GM12864 (cell line): ENCODE measurements around the gene MEF2A.

Experiments used
- DNase-seq: peaks from one replicate; pipeline ENCODE4 v3.0.0-alpha.2; 2011; ENCODE audit warnings: low read depth
- H3K4me3 ChIP-seq: 2 replicates; pipeline ENCODE4 v1.5.1; 2011; ENCODE audit warnings: mild to moderate bottlenecking, low read depth, low read length, control low read depth
- CTCF ChIP-seq: IDR thresholded peaks from 2 replicates; pipeline ENCODE4 v1.5.1; 2011; ENCODE audit warnings: low read depth, mild to moderate bottlenecking, moderate library complexity, low read length, control low read depth, inconsistent platforms; ENCODE audit errors: missing control alignments

Gene MEF2A

GRCh38 chr15:99686290-99686689 is 120.5 kb downstream of the MEF2A start:
- H3K4me3 ChIP-seq, result no peak overlapping the region
- no peak for TF ChIP-seq CTCF
- DNase-seq, result no peak

DNA sequence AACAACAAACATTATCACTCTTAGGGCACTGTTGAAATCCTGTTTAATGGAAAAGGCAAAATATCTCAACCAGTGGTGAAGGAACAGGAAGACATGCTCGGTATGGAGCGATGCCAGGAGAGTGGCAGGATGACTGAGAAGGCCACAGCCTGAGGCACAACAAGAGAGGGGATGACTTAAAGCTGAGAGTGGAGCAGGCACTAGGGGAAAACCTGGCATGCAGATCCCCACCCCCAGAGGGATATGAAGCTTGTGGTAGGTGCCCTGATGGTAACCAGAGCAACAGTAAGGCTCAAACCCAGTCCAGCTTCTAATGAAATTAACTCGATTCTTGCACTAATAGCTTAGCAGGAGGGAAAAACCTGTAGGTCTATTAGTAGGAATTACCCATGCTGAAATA is 127.0 kb downstream of the MEF2A start:
- no peak for TF ChIP-seq CTCF
- H3K4me3 ChIP-seq, result no peak overlapping the region
- DNase-seq, result no peak

DNA sequence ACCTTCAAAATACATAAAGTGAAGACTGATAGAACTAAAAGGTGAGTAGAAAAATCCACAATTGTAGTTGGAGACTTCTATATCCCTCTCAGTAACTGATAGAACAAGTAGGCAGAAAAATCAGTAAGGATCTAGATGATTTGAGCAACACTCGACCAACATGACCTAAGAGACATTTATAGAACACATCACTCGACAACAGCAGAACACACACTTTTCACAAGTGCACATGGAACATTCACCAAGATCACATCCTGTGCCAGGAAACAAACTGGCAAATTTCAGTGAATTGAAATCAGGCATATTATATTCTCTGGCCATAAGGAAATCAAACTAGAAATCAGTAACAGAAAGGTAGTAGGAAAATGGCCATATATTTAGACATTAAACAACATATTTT is 130.3 kb downstream of the MEF2A start:
- H3K4me3 ChIP-seq, result no peak overlapping the region
- DNase-seq, result no peak
- no peak for TF ChIP-seq CTCF

- H3K4me3 ChIP-seq, result no peak overlapping the region
- DNase-seq, result no peak
- no peak for TF ChIP-seq CTCF
These were observed 137.3 kb downstream of the MEF2A start for GRCh38 chr15:99702895-99703602.

DNA sequence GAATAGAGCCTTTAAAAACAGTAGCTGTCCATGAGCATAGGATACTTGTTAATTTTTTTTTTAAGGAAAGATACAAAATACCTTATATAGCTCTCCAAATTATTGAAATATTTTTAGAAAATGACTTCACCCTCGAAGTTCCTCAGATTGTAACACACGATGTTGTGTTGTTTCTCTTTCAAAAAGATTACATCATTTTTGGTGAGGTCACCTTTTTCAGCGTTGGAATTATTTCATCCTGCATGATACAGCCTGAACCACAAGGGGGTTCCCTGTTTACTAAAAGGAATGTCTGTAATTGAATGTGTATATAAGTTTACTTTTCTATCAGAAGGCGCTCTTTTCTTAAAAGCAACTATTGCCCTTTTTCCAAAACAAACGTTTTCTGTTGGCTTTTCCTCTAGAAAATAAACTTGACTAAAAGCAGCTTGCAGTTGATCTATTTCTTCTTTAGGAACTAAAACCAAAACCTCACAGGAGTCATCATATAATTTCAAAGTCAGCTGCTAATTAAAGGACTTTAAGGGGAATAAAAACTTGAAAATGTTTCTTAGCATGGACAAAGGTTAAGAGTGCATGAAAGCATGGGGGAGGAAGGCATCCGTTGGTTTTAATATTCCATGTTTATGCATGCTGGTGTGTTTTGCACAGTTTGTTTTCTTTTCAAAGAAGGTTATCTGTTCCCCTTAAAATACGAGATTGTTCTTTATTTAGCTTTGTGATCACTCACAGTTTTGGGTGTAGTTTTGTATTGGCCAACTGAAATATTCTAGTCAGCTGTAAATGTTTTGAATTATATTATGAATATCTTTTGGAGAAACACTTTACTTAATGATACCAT is 138.0 kb downstream of the MEF2A start:
- TF ChIP-seq CTCF, result peak; percentile 34
- no peak overlapping the region; the same call in 1 of the 2 replicates for H3K4me3 ChIP-seq
- DNase-seq, result peak; percentile 24

GRCh38 chr15:99704444-99704838 is 138.7 kb downstream of the MEF2A start:
- peak; percentile 69 for DNase-seq
- TF ChIP-seq CTCF, result peak; percentile 58
- H3K4me3 ChIP-seq, result no peak overlapping the region
